DOHH2 (cell line): ENCODE measurements around the gene UBL3.

Experiments
- H3F3A ChIP-seq: fragments of 200-600 bp; sonication (generic), shearing (Covaris generic); 2 replicates; pipeline ENCODE4 v1.6.0; 2016; ENCODE audit warnings: antibody characterized with exemption, mild to moderate bottlenecking; ENCODE audit not compliant: control insufficient read depth, insufficient read depth
- H3K27ac ChIP-seq: fragments of 200-600 bp; sonication (generic); 2 replicates; pipeline ENCODE4 v1.5.1; 2014; ENCODE audit warnings: low read depth, mild to moderate bottlenecking, low read length, moderate library complexity
- H3K27me3 ChIP-seq: fragments of 200-600 bp; sonication (generic); 2 replicates; pipeline ENCODE4 v1.6.1; 2014; ENCODE audit warnings: mild to moderate bottlenecking, low read length, mixed read lengths; ENCODE audit not compliant: control insufficient read depth
- H3K36me3 ChIP-seq: fragments of 200-600 bp; sonication (generic); 2 replicates; pipeline ENCODE4 v1.6.1; 2014; ENCODE audit warnings: mild to moderate bottlenecking, low read length, moderate library complexity, mixed read lengths; ENCODE audit not compliant: control insufficient read depth
- H3K4me1 ChIP-seq: fragments of 200-600 bp; sonication (generic); 2 replicates; pipeline ENCODE4 v1.6.1; 2014; ENCODE audit warnings: mild to moderate bottlenecking, low read length, mixed read lengths; ENCODE audit not compliant: control insufficient read depth
- H3K4me2 ChIP-seq: fragments of 200-600 bp; sonication (generic); 2 replicates; pipeline ENCODE4 v1.6.0; 2014; ENCODE audit warnings: mild to moderate bottlenecking, low read length, moderate library complexity
- H3K4me3 ChIP-seq: fragments of 200-600 bp; sonication (generic); 2 replicates; pipeline ENCODE4 v1.5.1; 2014; ENCODE audit warnings: mild to moderate bottlenecking, low read length, mixed read lengths
- H3K79me2 ChIP-seq: fragments of 200-600 bp; sonication (generic); 2 replicates; pipeline ENCODE4 v1.6.1; 2014; ENCODE audit warnings: mild to moderate bottlenecking, low read length, mixed read lengths; ENCODE audit not compliant: control insufficient read depth
- H3K9me2 ChIP-seq: fragments of 200-600 bp; sonication (generic); replicated peaks from 2 replicates; pipeline ENCODE4 v1.6.1; 2014; ENCODE audit warnings: mild to moderate bottlenecking, low read length, mixed read lengths; ENCODE audit not compliant: control insufficient read depth
- H3K9me3 ChIP-seq: fragments of 200-600 bp; sonication (generic); 2 replicates; pipeline ENCODE4 v1.6.1; 2014; ENCODE audit warnings: antibody characterized with exemption, low read length, mixed read lengths; ENCODE audit not compliant: control insufficient read depth, insufficient read depth
- H4K20me1 ChIP-seq: fragments of 200-600 bp; sonication (generic); 2 replicates; pipeline ENCODE4 v1.6.0; 2014; ENCODE audit warnings: low read depth, mild to moderate bottlenecking, antibody characterized with exemption, low read length, moderate library complexity; ENCODE audit not compliant: control insufficient read depth, insufficient read depth
- CTCF ChIP-seq: fragments of 200-600 bp; sonication (generic); IDR thresholded peaks from one replicate; pipeline ENCODE4 v1.5.1; 2014; ENCODE audit warnings: antibody characterized with exemption, mild to moderate bottlenecking, low read depth, low read length; ENCODE audit not compliant: poor library complexity, severe bottlenecking
- EZH2phosphoT487 ChIP-seq: fragments of 200-600 bp; sonication (generic); IDR thresholded peaks from 2 replicates; pipeline ENCODE4 v1.6.1; 2017; ENCODE audit warnings: borderline replicate concordance, mild to moderate bottlenecking, antibody characterized with exemption, low read length, moderate library complexity, mixed read lengths

The UBL3 gene

GRCh38 chr13:29801102-29801501, 49.3 kb downstream of the UBL3 start:
- no peaks in the 10 kb centered on the region for H3K79me2 ChIP-seq
- H3K27ac ChIP-seq: no peak overlapping the region
- TF ChIP-seq CTCF (no peak), EZH2phosphoT487 (no peak)
- no peaks in the 10 kb centered on the region for H3K4me1 ChIP-seq
- H3K4me3 ChIP-seq: no peak overlapping the region
- peaks cover 14% of the 10 kb centered on the region; the same call in 1 of the 2 replicates for H3K27me3 ChIP-seq
- no peaks in the 10 kb centered on the region for H3K9me2 ChIP-seq
- H3K9me3 ChIP-seq: no peaks in the 10 kb centered on the region
- 0 out of 2 replicates have a peak, but pooled peaks cover 4% of the 10 kb centered on the region for H4K20me1 ChIP-seq
- no peaks in the 10 kb centered on the region for H3F3A ChIP-seq
- H3K4me2 ChIP-seq: no peak overlapping the region
- H3K36me3 ChIP-seq: no peaks in the 10 kb centered on the region

- Histone ChIP-seq H3F3A (no peaks in the 10 kb centered on the region), H3K4me3 (no peak overlapping the region), H3K27ac (no peak overlapping the region), H3K27me3 (peaks cover 14% of the 10 kb centered on the region; the same call in 1 of the 2 replicates), H4K20me1 (0 out of 2 replicates have a peak, but pooled peaks cover 4% of the 10 kb centered on the region), H3K4me1 (no peaks in the 10 kb centered on the region), H3K36me3 (no peaks in the 10 kb centered on the region), H3K4me2 (no peak overlapping the region), H3K9me3 (no peaks in the 10 kb centered on the region), H3K79me2 (no peaks in the 10 kb centered on the region), H3K9me2 (no peaks in the 10 kb centered on the region)
- TF ChIP-seq EZH2phosphoT487: no peak
- no peak for TF ChIP-seq CTCF
Measured at GRCh38 chr13:29800687-29801086, 49.7 kb downstream of the UBL3 start.

GRCh38 chr13:29799041-29799440, 51.4 kb downstream of the UBL3 start:
- Histone ChIP-seq H3K4me3 (no peak overlapping the region), H3K79me2 (no peaks in the 10 kb centered on the region), H3F3A (no peaks in the 10 kb centered on the region), H3K9me3 (no peaks in the 10 kb centered on the region), H3K36me3 (no peaks in the 10 kb centered on the region), H3K9me2 (no peaks in the 10 kb centered on the region), H3K4me2 (no peak overlapping the region), H3K4me1 (no peaks in the 10 kb centered on the region), H3K27me3 (peaks cover 10% of the 10 kb centered on the region), H4K20me1 (0 out of 2 replicates have a peak, but pooled peaks cover under 1% of the 10 kb centered on the region), H3K27ac (no peak overlapping the region)
- TF ChIP-seq CTCF: no peak
- no peak for TF ChIP-seq EZH2phosphoT487
